ACC112 (cell line): ENCODE data around the gene RALGAPA2.
"Not testable (repeated sequence)": the region's sequence is repeated elsewhere in the genome, so short reads cannot be mapped to it uniquely, and the experiment has no call there.

Experiments
- H2AFZ ChIP-seq: fragments of 200-600 bp; sonication (generic); one replicate; pipeline ENCODE4 v1.6.0; 2017; ENCODE audit warnings: antibody characterized with exemption, low read length; ENCODE audit not compliant: unreplicated experiment
- H3K27ac ChIP-seq: fragments of 200-600 bp; sonication (generic); 2 replicates; pipeline ENCODE4 v1.5.1; 2014; ENCODE audit warnings: low read depth, mild to moderate bottlenecking, antibody characterized with exemption, low read length, moderate library complexity
- H3K27me3 ChIP-seq: fragments of 200-600 bp; sonication (generic); 2 replicates; pipeline ENCODE4 v1.6.1; 2014; ENCODE audit warnings: mild to moderate bottlenecking, antibody characterized with exemption, low read length, moderate library complexity, mixed read lengths; ENCODE audit not compliant: insufficient read depth
- H3K36me3 ChIP-seq: fragments of 200-600 bp; sonication (generic); 2 replicates; pipeline ENCODE4 v1.6.1; 2016; ENCODE audit warnings: mild to moderate bottlenecking, antibody characterized with exemption, low read length, moderate library complexity, mixed read lengths; ENCODE audit not compliant: insufficient read depth
- H3K4me1 ChIP-seq: fragments of 200-600 bp; sonication (generic); one replicate; pipeline ENCODE4 v1.6.1; 2016; ENCODE audit warnings: low read length, mixed read lengths; ENCODE audit not compliant: insufficient read depth, unreplicated experiment, control insufficient read depth
- H3K4me3 ChIP-seq: fragments of 200-600 bp; sonication (generic); 2 replicates; pipeline ENCODE4 v1.5.1; 2014; ENCODE audit warnings: mild to moderate bottlenecking, low read depth, low read length
- H3K79me2 ChIP-seq: fragments of 200-600 bp; sonication (generic); one replicate; pipeline ENCODE4 v1.6.0; 2016; ENCODE audit warnings: low read length; ENCODE audit not compliant: control insufficient read depth, unreplicated experiment, insufficient read depth

Gene RALGAPA2

DNA sequence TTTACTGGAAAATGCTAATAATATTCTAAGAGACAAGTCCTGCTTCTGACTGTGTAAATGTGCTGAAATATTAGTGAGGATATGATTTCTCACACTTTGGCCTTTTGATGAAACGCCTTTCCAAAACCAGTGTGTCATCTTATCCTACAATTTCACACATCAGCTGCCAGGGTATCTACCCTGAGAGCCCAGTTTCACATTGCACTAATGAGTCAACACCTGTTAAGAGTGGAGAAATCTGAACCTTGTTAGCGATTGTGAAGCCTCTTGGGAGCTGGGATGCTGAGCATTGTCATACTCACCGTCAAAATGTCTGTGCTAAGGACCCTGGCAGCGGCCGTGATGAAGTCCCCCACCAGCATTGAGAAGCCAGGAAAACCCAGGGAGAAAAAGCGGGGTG, 166.0 kb downstream of the RALGAPA2 start:
- peaks cover 2% of the 10 kb centered on the region for H3K4me1 ChIP-seq
- no peak overlapping the region for H3K27ac ChIP-seq
- no peaks in the 10 kb centered on the region for H3K36me3 ChIP-seq
- no peaks in the 10 kb centered on the region for H3K27me3 ChIP-seq
- no peak overlapping the region for H3K4me3 ChIP-seq
- no peaks in the 10 kb centered on the region for H3K79me2 ChIP-seq
- no peak overlapping the region for H2AFZ ChIP-seq

DNA sequence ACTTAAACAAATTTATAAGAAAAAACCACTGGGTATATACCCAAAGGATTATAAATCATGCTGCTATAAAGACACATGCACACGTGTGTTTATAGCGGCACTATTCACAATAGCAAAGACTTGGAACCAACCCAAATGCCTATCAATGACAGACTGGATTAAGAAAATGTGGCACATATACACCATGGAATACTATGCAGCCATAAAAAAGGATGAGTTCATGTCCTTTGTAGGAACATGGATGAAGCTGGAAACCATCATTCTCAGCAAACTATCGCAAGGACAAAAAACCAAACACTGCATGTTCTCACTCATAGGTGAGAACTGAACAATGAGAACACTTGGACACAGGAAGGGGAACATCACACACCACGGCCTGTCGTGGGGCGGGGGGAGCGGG, 169.1 kb downstream of the RALGAPA2 start:
- not testable (repeated sequence) for H3K4me3 ChIP-seq, H3K27me3 ChIP-seq, H3K36me3 ChIP-seq, H3K4me1 ChIP-seq, H3K27ac ChIP-seq, H3K79me2 ChIP-seq, H2AFZ ChIP-seq

DNA sequence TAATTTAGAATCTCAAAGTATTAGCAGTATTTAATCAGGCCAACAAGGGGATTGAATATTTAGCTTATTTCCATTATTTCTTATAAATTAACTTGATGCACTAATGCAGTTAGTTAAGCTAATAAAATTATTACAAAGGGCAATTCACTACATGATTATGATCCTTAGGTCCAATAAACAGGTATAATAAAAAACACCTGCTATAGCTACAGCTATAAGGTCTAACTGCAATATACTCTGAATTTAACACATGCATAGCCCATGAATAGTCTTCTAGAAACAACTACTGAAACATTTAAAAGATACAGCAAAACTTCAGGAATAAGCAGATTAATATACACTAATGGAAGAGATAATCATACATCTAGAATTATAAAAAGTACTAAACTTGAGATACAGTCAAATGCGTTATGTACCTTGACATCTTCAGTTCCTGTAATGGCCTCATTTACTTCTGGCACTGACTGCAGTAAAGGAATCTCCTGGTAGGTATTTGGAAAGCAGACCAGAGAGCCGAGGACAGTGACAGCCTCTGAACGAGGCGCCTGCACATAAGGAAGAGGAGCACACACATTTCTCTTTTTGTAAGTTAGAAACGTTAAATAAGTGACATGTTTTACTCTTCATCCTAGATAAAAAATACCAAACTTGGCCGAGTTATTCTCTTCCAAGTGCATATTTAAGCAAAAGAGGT, 176.1 kb downstream of the RALGAPA2 start:
- Histone ChIP-seq H3K36me3 (no peaks in the 10 kb centered on the region), H3K27ac (no peak overlapping the region), H3K4me3 (no peak overlapping the region), H3K79me2 (no peaks in the 10 kb centered on the region), H3K27me3 (no peaks in the 10 kb centered on the region), H3K4me1 (no peaks in the 10 kb centered on the region), H2AFZ (no peak overlapping the region)

GRCh38 chr20:20535051-20535450, 177.4 kb downstream of the RALGAPA2 start:
- Histone ChIP-seq H3K27ac (no peak overlapping the region), H2AFZ (no peak overlapping the region), H3K79me2 (no peaks in the 10 kb centered on the region), H3K27me3 (no peaks in the 10 kb centered on the region), H3K4me1 (no peaks in the 10 kb centered on the region), H3K4me3 (no peak overlapping the region), H3K36me3 (no peaks in the 10 kb centered on the region)

DNA sequence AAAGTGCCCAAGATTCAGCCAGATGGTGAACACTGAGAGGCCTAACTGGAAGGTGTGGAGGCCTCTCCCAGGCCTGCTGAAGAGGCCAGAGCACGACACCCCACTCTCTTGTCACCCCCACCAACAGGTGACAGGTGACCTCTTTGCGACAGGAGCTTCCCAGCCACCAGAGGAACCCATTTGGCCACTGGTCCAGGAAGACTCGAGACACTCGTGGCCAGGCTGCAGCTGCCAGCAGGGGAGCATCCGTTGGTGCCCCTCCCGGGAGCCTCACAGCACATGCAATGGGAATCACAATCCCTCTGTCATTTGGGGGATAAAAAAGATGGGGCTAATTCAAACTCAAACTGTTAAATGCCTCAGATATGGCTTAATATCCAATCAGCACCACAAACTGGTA, 181.2 kb downstream of the RALGAPA2 start:
- H2AFZ ChIP-seq: no peak overlapping the region
- no peak overlapping the region for H3K27ac ChIP-seq
- no peaks in the 10 kb centered on the region for H3K4me1 ChIP-seq
- no peak overlapping the region for H3K4me3 ChIP-seq
- no peaks in the 10 kb centered on the region for H3K27me3 ChIP-seq
- H3K79me2 ChIP-seq: no peaks in the 10 kb centered on the region
- H3K36me3 ChIP-seq: no peaks in the 10 kb centered on the region

- Histone ChIP-seq H3K27ac (no peak overlapping the region), H3K4me3 (no peak overlapping the region), H3K4me1 (no peaks in the 10 kb centered on the region), H3K27me3 (no peaks in the 10 kb centered on the region), H3K36me3 (no peaks in the 10 kb centered on the region), H3K79me2 (no peaks in the 10 kb centered on the region), H2AFZ (no peak overlapping the region)
These were observed 181.9 kb downstream of the RALGAPA2 start for GRCh38 chr20:20530428-20531151.

- Histone ChIP-seq H3K79me2 (no peaks in the 10 kb centered on the region), H3K4me1 (no peaks in the 10 kb centered on the region), H3K4me3 (no peak overlapping the region), H2AFZ (no peak overlapping the region), H3K36me3 (no peaks in the 10 kb centered on the region), H3K27me3 (no peaks in the 10 kb centered on the region), H3K27ac (no peak overlapping the region)
These were observed 182.8 kb downstream of the RALGAPA2 start for GRCh38 chr20:20529597-20529996.

GRCh38 chr20:20528861-20529260, 183.6 kb downstream of the RALGAPA2 start:
- Histone ChIP-seq H3K36me3 (no peaks in the 10 kb centered on the region), H2AFZ (no peak overlapping the region)

GRCh38 chr20:20527661-20528060, 184.8 kb downstream of the RALGAPA2 start:
- no peaks in the 10 kb centered on the region for H3K36me3 ChIP-seq

More at GRCh38 chr20:20528861-20529260, 183.6 kb downstream of the RALGAPA2 start:
- Histone ChIP-seq H3K4me3 (no peak overlapping the region), H3K4me1 (no peaks in the 10 kb centered on the region), H3K27ac (no peak overlapping the region), H3K79me2 (no peaks in the 10 kb centered on the region), H3K27me3 (no peaks in the 10 kb centered on the region)

GRCh38 chr20:20525756-20526155, 186.7 kb downstream of the RALGAPA2 start:
- Histone ChIP-seq H3K27ac (no peak overlapping the region), H3K4me3 (no peak overlapping the region), H2AFZ (no peak overlapping the region), H3K36me3 (no peaks in the 10 kb centered on the region), H3K4me1 (no peaks in the 10 kb centered on the region), H3K79me2 (no peaks in the 10 kb centered on the region), H3K27me3 (no peaks in the 10 kb centered on the region)

More at GRCh38 chr20:20527661-20528060, 184.8 kb downstream of the RALGAPA2 start:
- H3K4me1 ChIP-seq: no peaks in the 10 kb centered on the region
- no peak overlapping the region for H3K27ac ChIP-seq
- no peaks in the 10 kb centered on the region for H3K79me2 ChIP-seq
- no peak overlapping the region for H2AFZ ChIP-seq
- H3K4me3 ChIP-seq: no peak overlapping the region
- H3K27me3 ChIP-seq: no peaks in the 10 kb centered on the region

DNA sequence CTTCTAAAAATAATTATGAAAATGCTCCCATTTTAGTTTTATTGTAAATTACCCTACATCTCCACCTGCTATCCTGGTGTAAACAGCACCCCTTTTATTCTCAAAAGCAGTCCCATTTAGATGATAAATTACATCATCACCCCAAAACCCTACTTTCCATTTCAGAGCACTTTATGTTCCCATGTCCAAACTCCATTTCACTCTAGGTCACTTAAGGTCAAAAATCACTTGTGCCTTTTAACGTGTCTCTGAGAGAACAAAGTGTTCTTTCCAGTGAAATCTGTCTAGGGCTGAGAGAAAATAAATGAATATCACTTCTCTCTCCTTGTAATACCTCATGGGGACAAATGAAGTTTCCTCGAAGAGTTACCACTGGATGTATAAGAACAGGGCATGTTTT, 187.2 kb downstream of the RALGAPA2 start:
- Histone ChIP-seq H2AFZ (no peak overlapping the region), H3K36me3 (no peaks in the 10 kb centered on the region)

More for the DNA sequence above, 187.2 kb downstream of the RALGAPA2 start:
- Histone ChIP-seq H3K27me3 (no peaks in the 10 kb centered on the region), H3K4me3 (no peak overlapping the region), H3K27ac (no peak overlapping the region), H3K79me2 (no peaks in the 10 kb centered on the region), H3K4me1 (no peaks in the 10 kb centered on the region)
